BLaER1 treated with 17β-estradiol and CSF1 and Interleukin-3, amounts not matched to agents 10 nM and 100 nM (cell line): ENCODE measurements around the gene FGD4.
"Not testable (repeated sequence)": the region's sequence is repeated elsewhere in the genome, so short reads cannot be mapped to it uniquely, and the experiment has no call there.

Experiments used
- H3K27ac ChIP-seq, 11 experiments: shearing (Covaris generic); formaldehyde crosslinking; 2 replicates each; pipeline ENCODE4 v1.8.1; 2022
- H3K27me3 ChIP-seq, 11 experiments: shearing (Covaris generic); formaldehyde crosslinking; 2 replicates each; pipeline ENCODE4 v1.8.1; 2022
- H3K36me3 ChIP-seq, 11 experiments: shearing (Covaris generic); formaldehyde crosslinking; 2 replicates each; pipeline ENCODE4 v1.8.1; 2022
- H3K4me1 ChIP-seq, 10 experiments: shearing (Covaris generic); formaldehyde crosslinking; 2 replicates each; pipeline ENCODE4 v1.8.1; 2022
- H3K4me2 ChIP-seq, 11 experiments: shearing (Covaris generic); formaldehyde crosslinking; 2 replicates each; pipeline ENCODE4 v1.8.1; 2022
- H3K4me3 ChIP-seq, 10 experiments: shearing (Covaris generic); formaldehyde crosslinking; 2 replicates each; pipeline ENCODE4 v1.8.1; 2022
- H3K9ac ChIP-seq, 11 experiments: shearing (Covaris generic); formaldehyde crosslinking; 2 replicates each; pipeline ENCODE4 v1.8.1; 2022
- H3K9me3 ChIP-seq, 11 experiments: shearing (Covaris generic); formaldehyde crosslinking; replicated peaks in 1 of 11; 2 replicates each; pipeline ENCODE4 v1.8.1; 2022
- H4K20me1 ChIP-seq, 11 experiments: shearing (Covaris generic); formaldehyde crosslinking; 2 replicates each; pipeline ENCODE4 v1.8.1; 2022
- Cebpa-rat ChIP-seq, 11 experiments: shearing (Covaris generic); IDR thresholded peaks; 2 replicates each; pipeline ENCODE4 v1.8.1; 2022

FGD4 gene

DNA sequence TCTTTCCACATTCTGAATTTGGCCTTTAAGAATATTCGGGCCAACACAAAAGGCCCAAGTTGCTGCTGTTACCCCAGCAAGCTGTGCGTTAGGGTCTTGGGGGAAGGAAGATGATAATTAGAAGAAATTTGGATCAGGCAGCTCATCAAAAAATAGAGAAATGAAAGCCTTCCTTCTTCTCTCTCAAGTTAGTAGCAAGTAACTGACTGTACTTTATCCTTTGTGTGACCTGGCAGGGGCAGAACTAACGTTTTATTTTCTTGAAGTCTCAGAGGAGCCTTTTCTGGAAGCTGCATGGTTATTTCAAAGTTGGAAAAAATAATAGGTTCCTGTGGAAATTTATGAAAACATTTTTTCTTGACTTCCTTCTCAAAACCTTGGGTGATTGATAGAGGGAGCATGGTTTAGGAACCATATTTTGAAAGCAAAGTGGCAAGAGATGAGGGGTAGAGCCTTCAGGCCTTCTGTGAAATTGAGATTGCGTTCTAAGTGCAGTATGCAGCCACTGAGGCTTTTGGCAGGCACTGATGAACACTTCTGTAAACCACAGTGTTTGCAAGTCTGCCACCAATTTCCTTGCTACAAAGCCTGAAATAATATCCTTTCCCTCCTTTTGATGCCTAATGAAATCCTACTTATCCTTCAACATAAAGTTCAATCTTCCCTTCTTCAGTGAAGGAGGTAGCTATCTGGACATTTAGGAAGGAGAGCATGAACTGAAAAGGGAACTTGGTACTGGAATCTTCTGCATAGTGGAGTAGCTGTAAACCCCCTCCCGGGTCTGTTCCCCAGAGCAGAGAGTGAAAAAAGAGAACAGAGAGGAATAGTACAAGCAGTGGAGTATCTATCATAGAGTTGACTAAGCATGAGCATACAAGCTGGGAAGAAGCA is 123.2 kb downstream of the FGD4 start:
- H3K9ac ChIP-seq: peak overlapping the region; percentile 27 to 63 (median 51); a peak in 20 of 22 replicates
- no peaks in the 10 kb centered on the region; a peak in 1 of 22 replicates for H3K36me3 ChIP-seq
- no peaks in the 10 kb centered on the region for H4K20me1 ChIP-seq
- peak overlapping the region; percentile 54 to 75 (median 66) for H3K27ac ChIP-seq
- H3K4me3 ChIP-seq: peak overlapping the region in 4 of 10 experiments; percentile 11 to 23 (median 16); a peak in 3 of 20 replicates
- peaks cover 0 to 11% (median 0%) of the 10 kb centered on the region in 11 experiments; a peak in 5 of 22 replicates for H3K9me3 ChIP-seq
- peak overlapping the region; percentile 66 to 95 (median 75) for H3K4me2 ChIP-seq
- peaks cover 33 to 49% (median 39%) of the 10 kb centered on the region in 10 experiments for H3K4me1 ChIP-seq
- TF ChIP-seq Cebpa-rat (IDR thresholded peaks at IDR 0.05): no peak
- no peaks in the 10 kb centered on the region for H3K27me3 ChIP-seq

- not testable (repeated sequence) for H3K36me3 ChIP-seq, H3K4me2 ChIP-seq, H4K20me1 ChIP-seq, H3K9ac ChIP-seq, H3K27me3 ChIP-seq, H3K27ac ChIP-seq, H3K4me3 ChIP-seq
- H3K9me3 ChIP-seq: peaks cover 0 to 11% (median 0%) of the 10 kb centered on the region in 11 experiments; a peak in 5 of 22 replicates
- peaks cover 28 to 38% (median 33%) of the 10 kb centered on the region in 10 experiments for H3K4me1 ChIP-seq
Observed at GRCh38 chr12:32525802-32526201, 126.4 kb downstream of the FGD4 start.

- not testable (repeated sequence) for H3K27me3 ChIP-seq, H4K20me1 ChIP-seq, H3K4me3 ChIP-seq, H3K4me2 ChIP-seq, H3K9ac ChIP-seq, H3K27ac ChIP-seq, H3K36me3 ChIP-seq
- H3K4me1 ChIP-seq: peaks cover 23 to 33% (median 28%) of the 10 kb centered on the region in 10 experiments
- H3K9me3 ChIP-seq: peaks cover 0 to 11% (median 0%) of the 10 kb centered on the region in 11 experiments; a peak in 5 of 22 replicates
Observed at GRCh38 chr12:32526343-32526742, 127.0 kb downstream of the FGD4 start.

- Histone ChIP-seq H3K27me3 (no peaks in the 10 kb centered on the region), H3K9ac (no peak overlapping the region), H3K4me1 (peaks cover 24 to 39% (median 32%) of the 10 kb centered on the region in 10 experiments), H4K20me1 (peaks cover 0 to 3% (median 0%) of the 10 kb centered on the region in 11 experiments; a peak in 1 of 22 replicates), H3K4me2 (peak overlapping the region in 1 of 11 experiments; percentile 2; a peak in 1 of 22 replicates), H3K4me3 (no peak overlapping the region), H3K27ac (no peak overlapping the region), H3K36me3 (no peaks in the 10 kb centered on the region), H3K9me3 (no peaks in the 10 kb centered on the region)
- TF ChIP-seq Cebpa-rat (IDR thresholded peaks at IDR 0.05): no peak
Observed at GRCh38 chr12:32532422-32532821, 133.1 kb downstream of the FGD4 start.

DNA sequence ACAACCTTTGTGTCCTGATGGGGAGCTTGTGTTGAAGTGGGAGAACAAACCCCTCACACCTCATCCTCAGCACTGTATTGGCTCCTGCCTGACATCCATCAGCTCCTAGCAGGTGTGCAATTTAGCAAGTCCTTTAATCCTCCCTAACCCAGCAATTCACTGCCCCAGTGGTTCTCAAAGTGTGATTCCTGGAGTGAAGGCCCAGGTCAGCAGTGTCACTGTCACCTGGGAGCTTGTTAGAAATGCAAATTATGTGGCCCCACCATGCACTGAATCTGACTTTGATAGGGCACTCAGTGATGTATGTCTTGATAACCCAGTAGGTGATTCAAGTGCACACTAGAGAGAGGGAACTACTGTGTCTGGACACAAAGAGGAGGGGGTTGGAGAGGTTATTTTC is 133.6 kb downstream of the FGD4 start:
- Histone ChIP-seq H3K4me1 (peaks cover 28 to 44% (median 30%) of the 10 kb centered on the region in 10 experiments), H3K9me3 (no peaks in the 10 kb centered on the region), H3K27ac (no peak overlapping the region), H3K27me3 (no peaks in the 10 kb centered on the region), H4K20me1 (peaks cover 0 to 9% (median 0%) of the 10 kb centered on the region in 11 experiments; a peak in 1 of 22 replicates), H3K4me3 (no peak overlapping the region), H3K4me2 (peak overlapping the region in 2 of 11 experiments; percentile 2 to 85; a peak in 1 of 22 replicates), H3K9ac (no peak overlapping the region), H3K36me3 (no peaks in the 10 kb centered on the region)
- no peak for TF ChIP-seq Cebpa-rat (IDR thresholded peaks at IDR 0.05)

DNA sequence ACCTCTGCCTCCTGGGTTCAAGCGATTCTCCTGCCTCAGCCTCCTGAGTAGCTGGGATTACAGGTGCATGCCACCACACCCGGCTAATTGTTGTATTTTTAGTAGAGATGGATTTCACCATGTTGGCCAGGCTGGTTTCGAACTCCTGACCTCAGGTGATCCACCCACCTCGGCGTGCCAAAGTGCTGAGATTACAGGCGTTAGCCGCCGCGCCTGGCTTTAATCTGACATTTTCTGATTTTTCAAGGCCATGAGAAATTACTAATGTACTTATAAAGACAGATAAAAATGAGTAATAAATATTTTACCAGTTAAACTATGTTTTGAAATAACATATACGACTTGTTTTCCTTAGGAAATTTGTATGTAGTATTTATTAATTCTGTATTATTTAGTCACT is 134.1 kb downstream of the FGD4 start:
- Histone ChIP-seq H4K20me1 (peaks cover 0 to 13% (median 0%) of the 10 kb centered on the region in 11 experiments; a peak in 1 of 22 replicates), H3K4me1 (peaks cover 27 to 44% (median 30%) of the 10 kb centered on the region in 10 experiments), H3K4me2 (peak overlapping the region in 8 of 11 experiments; percentile 64 to 91 (median 82); a peak in 11 of 22 replicates)
- not testable (repeated sequence) for H3K9me3 ChIP-seq, H3K36me3 ChIP-seq, H3K4me3 ChIP-seq, H3K9ac ChIP-seq, H3K27me3 ChIP-seq, H3K27ac ChIP-seq

DNA sequence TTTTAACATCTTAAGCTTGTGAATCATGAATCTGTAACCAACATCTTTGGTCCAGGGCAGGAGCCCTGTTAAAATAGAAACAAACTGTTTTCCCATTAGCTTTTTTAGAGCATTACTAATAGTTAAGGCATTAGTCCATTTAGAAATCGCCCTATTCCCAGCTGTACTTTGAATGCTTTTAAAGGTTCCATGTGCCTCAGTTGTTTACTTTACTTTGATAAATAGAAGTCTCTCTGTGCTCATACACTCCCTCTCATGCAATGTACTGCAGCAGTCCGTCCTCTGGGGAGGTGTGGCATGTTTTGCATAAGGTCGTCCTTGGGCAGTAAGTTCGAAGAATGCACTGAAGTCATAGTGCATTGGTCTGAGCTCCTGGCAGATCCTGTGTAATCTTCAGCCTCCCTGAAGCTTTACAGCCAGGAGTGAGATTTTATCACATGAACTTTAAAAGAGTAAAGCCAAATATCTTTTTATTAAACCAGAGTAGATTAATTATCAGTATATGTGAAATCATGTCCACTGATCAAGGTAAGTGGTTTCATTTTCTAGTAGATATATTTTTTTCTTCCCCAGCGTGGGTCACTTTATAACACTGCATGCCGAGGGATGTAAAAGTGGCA is 134.7 kb downstream of the FGD4 start:
- peak overlapping the region in 8 of 11 experiments; percentile 21 to 82 (median 58); a peak in 13 of 22 replicates for H3K9ac ChIP-seq
- TF ChIP-seq Cebpa-rat (IDR thresholded peaks at IDR 0.05): no peak
- peak overlapping the region; percentile 64 to 91 (median 77) for H3K4me2 ChIP-seq
- H3K4me1 ChIP-seq: peaks cover 27 to 47% (median 30%) of the 10 kb centered on the region in 10 experiments
- H4K20me1 ChIP-seq: peaks cover 0 to 19% (median 0%) of the 10 kb centered on the region in 11 experiments; a peak in 1 of 22 replicates
- peaks cover 0 to 4% (median 0%) of the 10 kb centered on the region in 11 experiments; a peak in 1 of 22 replicates for H3K36me3 ChIP-seq
- no peaks in the 10 kb centered on the region for H3K9me3 ChIP-seq
- H3K27ac ChIP-seq: peak overlapping the region in 6 of 11 experiments; percentile 7 to 79 (median 45); a peak in 10 of 22 replicates
- H3K4me3 ChIP-seq: peak overlapping the region in 8 of 10 experiments; percentile 26 to 67 (median 45); a peak in 13 of 20 replicates
- no peaks in the 10 kb centered on the region for H3K27me3 ChIP-seq

GRCh38 chr12:32534698-32535097 is 135.3 kb downstream of the FGD4 start:
- Histone ChIP-seq H3K4me1 (peaks cover 27 to 47% (median 30%) of the 10 kb centered on the region in 10 experiments), H3K4me2 (peak overlapping the region; percentile 64 to 91 (median 77)), H3K36me3 (peaks cover 0 to 4% (median 0%) of the 10 kb centered on the region in 11 experiments; a peak in 1 of 22 replicates), H3K27ac (peak overlapping the region in 10 of 11 experiments; percentile 1 to 79 (median 42); a peak in 14 of 22 replicates), H4K20me1 (peaks cover 0 to 20% (median 0%) of the 10 kb centered on the region in 11 experiments; a peak in 1 of 22 replicates), H3K4me3 (peak overlapping the region in 8 of 10 experiments; percentile 26 to 67 (median 45); a peak in 13 of 20 replicates), H3K9ac (peak overlapping the region in 7 of 11 experiments; percentile 21 to 82 (median 67); a peak in 11 of 22 replicates), H3K27me3 (no peaks in the 10 kb centered on the region), H3K9me3 (no peaks in the 10 kb centered on the region)
- TF ChIP-seq Cebpa-rat (IDR thresholded peaks at IDR 0.05): no peak
